Activated T-cell treated with anti-CD3 and anti-CD28 coated beads for 24 hours (primary cell): ENCODE results near the gene KCNN1.

Experiments used
- DNase-seq: peaks from one replicate; pipeline ENCODE4 v3.0.0-alpha.2; 2020; ENCODE audit warnings: low read depth

Gene KCNN1

DNA sequence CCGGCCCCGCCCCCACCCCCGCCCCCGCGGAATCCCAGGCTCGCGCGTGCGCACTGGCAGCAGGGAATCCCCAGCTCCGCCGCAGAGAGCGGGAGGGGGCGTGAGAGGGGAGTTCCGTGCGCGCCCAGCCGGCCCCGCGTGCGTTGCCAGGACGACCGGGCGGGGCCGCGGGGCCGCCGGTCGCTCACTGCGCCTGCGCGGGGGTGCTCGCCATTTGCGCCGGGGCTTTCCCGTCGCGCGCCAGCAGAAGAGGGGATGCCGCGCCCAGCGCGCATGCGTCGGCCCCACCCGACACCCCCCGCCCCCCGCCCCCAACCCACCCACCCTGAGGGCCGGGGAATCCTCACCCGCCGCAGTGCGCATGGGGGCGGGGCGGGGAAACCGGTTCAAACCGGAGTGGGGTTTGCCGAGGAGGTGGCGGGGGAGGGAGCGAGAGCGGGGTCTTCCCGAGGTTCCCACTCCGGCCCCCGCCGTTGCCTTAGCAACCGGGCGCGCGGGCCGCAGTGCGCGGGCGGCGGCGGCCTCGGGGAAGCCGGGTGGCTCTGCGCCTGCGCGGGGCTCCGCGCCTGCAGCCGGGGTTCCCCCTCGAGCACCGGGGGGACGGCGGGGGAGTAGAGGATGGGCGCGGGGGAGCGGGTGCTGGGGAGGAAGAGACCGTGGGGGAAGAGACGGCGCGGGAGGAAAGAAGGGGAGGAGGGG is 18.9 kb upstream of the KCNN1 start:
- DNase-seq = peak; percentile 94

DNA sequence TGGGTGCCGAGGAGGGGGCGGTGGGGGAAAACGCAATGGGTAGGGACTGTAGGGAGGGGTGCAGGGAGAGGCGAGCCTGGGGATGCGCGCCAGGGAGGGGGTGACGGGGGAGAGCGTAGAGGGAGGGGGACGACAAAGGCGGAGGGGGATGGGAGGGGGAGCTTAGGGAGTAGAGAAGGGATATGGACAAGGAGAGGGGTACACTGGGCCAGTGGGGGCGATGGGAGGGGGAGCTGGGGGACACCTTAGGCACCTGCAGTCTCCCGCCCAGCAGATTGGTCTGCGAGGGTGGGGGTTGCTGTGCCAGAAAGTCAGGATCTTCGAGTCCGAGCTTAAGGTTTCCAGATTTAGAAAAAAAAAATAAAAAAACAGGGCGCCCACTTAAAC is 18.4 kb upstream of the KCNN1 start:
- no peak for DNase-seq

DNA sequence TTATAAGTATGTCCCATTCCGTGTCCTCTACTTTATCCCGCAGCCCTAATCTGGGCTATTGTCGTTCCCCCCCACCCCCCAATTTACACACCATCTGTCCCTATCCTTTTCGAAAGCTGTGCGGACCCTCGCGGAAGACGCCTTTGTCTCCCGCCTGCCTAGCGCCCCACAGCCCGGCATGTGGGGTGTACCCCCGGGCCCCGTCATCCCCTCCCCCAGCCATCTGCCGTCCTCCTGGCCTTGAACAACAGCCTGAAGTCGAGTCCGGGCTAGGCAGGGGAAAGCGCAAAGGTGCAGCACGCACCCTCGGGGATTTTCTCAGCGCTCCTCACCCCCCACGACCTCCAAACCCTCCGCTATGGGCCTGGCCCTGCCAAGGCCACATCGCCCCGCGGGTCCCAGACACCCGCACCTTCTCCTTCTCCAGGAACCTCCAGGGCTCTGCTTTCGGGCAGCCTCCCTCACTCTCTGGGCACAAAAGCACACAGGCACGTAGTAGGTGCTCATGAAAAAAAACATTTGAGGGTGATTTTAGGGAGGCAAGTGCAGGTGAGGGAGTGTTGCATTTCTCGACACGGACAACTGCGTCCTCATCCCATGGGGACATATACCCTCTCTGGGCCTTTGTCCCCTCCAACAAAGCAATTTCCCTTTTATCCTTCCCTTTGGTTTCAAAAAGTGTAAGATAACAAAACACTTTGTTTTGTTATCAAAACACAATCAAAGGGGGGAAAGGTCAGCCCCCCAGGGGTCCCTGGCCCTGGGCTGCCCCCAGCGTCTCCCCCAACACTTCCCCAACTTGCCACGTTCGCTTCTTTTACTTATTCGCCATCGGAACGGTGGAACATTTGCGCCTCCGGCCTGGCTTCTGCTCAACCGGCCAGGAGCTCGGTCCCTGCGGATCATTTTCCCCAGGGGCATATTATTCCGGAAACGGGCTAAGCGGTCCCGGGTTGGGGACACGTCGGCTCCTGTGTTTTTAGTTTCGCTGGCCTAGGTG is 17.7 kb upstream of the KCNN1 start:
- no peak for DNase-seq

DNA sequence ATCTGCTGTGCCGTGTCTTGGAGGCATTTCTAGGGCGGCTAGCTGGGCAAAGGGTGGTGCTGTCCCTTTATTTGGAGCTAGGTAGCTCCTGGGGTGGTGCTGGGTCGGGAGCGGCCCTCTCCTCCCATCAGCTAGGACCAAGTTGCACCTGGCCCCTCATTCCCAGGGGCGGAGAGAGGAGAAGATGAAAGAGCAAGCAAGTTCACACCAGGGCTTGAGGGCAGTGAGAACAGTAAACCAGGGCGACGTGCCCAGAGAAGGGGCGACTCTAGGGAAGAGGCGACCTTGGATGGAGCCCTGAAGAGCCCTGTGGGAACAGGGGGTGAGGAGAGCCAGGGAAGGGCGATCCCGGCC is 17.0 kb upstream of the KCNN1 start:
- DNase-seq = no peak

DNA sequence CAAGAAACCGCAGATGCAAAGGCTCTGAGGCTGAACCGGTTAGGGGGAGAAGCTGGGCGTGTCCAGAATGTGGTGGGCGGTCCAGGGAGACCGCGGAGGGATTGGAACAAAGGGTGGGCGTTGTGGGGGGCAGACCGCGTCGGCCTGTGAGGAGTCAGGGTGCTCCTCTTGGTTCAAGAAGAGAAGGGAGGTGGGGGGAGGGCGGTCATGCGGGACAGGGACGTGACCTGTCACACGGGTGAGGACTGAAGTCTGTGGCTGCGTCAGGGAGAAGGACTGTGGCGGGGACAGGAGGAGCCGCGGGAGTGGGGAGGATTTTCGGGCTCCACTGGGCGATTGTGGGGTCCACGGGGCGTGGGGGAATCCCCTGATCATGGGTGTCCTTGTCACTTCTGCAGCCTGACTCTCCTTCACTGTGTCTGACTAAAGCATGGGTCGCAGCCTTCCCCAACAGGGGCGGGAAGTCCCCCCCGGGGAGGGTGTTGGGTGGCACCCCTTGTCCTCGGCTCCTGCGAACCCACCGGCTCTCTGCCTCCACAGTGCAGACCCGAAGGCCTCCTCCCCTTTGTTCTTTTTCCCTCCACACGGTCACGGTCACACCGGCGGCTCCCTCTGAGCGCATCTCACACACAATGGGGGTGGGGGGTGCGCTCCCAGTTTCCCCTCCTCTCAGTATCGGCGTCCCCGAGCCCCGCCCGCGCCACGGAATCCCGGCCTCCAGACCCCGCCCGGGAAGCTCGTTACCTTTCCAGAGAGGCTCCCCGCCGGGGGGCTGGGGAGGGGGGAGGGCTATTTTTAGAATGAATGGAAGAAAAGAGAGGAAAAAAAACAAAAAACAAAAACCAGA is 16.4 kb upstream of the KCNN1 start:
- peak; percentile 17 for DNase-seq

DNA sequence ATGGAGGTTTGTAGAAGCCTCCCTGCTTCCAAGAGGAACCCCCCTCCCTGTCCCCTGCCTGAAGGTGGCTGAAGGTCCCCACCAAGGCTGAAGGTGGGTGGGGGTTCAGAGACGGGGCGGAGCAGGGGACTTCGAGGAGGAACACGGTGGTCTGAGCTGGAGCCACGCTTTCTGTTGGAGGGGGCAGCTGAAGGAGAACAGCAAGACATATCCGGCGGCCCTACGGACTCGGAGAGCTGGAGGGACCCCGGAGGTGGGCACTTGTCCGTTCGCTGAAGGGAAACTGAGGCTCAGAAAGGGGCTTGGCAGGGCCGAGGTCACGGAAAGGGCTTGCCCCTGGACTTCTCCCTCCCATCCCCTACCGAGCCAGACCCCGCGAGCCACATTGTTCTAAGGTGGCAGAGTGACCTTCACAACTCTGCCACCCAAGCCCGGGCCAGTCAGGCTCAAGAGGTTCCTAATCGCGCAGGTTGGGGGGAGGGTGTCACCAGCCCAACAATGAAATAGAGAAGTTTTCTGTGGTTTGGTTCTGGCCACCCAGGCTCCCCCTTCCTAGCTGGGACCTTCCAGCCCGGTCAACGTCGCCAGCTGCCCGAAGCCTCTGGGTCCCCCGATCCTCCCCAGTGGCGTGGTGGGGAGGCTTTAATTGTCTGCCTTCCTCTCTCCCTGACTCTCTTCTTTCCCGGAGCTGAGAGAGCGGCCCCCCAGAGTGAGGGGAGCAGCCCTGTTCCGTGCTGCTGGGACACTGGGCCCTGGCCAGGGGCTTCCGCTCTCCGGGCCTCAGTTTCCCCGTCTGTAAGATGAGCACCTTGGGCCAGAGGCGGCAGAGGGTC is 15.5 kb upstream of the KCNN1 start:
- no peak for DNase-seq

DNA sequence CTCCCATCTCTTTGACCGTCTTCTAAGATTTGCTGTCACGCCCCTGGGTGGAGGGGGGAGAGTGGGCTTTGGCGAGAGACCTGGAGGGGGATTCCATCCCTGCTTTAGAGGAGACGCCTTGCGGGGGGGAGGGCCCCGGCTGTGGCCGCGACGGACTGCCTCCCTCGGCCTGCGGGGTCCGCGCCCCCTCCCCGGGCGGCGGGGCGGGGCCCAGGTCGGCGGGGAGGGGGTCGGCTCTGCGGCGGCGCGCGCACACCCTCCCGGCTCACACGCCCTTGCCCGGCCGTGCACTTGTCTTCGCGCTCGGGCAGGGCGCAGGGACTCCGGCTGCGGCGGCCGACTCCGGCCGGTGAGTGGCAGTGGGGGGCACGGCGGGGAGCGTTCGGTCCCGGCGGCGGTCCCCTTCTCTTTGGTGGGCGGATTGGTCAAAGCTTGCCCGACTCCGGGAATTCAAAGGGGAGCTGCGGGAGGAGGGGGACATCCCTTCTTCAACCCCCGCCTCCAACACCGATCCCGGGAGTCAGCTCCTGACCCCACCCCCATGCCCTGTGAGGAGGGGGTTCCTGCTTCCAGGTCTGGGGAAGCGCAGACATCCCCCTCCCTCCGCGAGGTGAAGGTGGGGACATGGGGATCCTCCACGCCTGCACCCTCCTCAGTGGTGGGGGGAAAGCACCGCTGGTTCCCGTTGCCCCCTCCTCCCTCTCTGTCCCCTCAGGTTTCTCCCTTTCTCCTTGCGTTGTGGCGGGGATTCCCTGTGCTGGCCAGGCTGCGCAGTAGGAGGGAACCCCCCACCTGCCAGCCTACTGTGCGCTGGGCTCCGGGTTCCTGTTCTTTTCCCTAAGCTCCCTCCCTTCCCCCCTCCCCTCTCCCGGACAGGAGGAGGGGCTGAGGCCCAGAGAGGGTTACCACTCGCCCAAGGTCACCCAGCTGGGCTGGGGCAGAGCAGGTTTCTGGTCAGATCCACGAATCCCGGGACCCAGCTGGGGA is 14.6 kb upstream of the KCNN1 start:
- no peak for DNase-seq

DNA sequence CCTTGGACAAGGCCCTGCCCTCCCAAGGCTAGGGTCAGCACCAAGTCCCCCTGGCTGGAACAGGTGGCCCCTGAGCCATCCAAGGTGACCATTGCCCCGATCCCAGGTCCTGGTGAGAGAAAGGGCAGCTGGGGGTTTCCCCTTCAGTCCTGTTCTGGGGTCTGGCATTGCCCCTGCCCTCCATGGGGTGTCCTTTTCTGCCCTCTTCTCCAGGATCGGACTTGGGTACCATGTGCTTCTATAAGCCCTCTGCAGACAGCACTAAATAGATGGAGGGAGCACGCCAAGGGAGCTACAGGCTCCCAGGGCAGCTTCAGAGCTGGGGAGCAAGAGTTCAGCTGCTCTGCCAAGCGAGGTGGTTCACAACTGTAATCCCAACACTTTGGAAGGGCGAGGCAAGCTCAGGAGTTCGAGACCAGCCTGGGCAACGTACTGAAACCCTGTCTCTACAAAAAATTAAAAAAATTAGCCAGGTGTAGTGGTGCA is 13.5 kb upstream of the KCNN1 start:
- no peak for DNase-seq

DNA sequence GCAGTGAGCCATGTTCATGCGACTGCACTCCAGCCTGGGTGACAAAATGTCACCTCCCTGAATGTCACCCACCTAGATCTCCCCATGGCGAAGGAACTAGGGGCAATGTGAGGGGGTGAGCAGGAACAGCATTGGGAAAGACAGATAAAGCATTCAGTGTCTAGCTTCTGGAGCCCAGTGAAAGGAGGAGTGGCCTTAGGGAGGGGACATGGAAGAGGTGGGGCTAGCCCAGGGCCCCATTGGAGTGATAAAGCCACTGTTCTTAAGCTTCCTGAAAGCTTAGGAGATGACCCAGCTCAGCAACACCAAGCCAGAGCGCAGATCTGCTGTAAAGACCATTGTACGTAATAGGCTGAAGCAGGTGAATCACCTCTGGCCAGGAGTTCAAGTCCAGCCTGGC is 13.0 kb upstream of the KCNN1 start:
- DNase-seq = no peak

DNA sequence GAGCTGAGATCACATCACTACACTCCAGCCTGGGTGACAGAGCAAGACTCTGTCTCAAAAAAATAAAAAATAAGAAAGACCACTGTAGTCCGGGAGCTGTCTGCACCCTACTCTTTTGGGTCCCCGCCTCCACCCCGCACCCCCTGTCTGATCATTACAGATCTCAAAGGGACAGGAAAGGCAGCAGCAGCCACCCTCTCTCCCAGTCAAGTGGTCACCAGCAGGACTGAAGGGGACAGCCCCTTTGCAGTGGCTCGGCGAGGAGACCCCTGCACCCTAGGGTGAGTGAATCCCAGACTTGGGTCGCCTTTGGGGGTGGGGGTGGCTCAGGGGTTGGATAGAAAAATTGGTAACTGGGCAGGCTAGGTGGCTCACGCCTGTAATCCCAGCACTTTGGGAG is 12.5 kb upstream of the KCNN1 start:
- no peak for DNase-seq

DNA sequence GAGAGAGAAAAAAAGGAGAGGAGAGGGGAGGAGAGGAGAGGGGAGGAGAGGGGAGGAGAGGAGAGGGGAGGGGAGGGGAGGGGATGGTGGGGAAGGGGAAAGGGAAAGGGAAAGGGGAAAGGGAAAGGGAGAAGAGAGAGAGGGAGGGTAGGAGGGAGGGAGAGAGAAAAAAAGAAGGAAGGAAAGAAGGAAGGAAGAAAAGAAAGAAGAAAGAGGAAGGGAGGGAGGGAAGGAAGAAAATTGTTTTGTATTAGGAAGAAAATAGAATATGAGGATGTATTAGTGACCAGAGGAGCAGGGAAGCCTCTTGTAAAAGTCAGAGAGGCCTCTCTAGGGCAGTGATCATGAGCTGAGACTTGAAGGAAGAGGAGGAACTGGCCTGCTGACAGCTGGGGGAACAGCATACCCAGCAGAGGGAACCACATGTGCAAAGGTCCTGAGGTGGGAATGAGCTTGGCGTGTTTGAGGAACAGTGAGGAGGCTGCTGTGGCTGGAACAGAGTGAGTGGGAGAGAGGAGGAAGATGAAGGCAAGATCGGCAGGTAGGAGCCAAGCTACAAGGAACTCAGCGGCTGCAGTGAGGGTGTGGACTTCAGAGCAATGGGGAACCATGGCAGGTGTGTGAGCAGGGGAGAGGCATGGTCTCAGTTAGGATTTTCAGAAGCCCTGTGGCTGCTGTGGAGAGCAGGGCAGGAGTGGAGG is 9.6 kb upstream of the KCNN1 start:
- DNase-seq = no peak

DNA sequence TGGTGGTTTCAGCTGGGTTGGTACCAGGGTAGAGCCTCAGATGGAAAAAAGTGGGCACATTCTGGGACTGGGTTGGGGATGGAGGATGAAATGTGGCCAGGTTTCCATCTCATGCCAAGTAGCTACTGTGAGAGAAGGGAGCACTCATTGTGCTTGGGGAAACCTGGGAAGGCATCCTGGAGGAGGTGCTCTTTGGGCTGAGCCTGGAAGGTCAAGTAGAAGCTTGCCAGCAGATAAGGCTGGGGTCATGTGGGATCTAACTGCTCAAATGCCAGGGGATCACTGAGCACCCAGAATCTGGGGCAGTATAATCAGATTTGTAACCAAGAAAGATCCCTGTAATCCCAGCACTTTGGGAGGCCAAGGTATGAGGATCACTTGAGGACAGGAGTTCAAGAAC is 9.0 kb upstream of the KCNN1 start:
- DNase-seq = no peak

DNA sequence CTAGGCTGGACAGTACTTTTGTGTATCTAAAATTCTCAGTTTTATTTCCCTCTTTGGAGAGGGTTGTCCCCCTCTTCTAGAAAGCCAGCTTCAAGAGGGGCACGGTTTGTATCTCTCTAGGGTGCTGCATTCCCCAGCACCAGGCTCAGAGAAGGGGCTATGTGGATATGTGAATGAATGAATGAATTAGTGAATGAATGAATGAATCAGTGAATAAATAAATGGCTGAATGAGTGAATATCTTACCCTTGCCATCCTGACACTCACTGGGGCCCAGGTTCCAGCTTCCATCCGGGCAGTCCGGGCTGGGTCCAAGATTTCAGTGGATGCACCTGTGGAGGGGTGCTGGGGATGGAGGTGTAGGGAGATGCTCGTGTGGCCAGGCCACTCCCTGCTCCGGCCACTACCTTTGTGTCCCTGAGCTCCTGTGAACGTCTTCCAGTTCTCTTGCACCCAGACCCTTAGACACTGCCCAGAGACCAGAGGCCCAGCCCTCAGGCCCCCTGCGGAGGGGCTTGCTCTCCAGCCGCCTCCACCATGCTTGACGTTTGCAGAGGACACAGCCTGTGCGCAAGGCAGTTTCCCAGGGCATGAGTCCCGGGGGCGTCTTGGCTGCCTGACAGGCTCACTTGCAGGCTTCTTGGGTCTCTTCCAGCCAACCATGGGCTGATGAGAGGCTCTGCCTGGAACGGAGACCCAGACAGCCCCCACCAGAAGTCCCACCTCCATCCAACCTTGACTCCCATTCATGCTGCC is 2.8 kb upstream of the KCNN1 start:
- no peak for DNase-seq

DNA sequence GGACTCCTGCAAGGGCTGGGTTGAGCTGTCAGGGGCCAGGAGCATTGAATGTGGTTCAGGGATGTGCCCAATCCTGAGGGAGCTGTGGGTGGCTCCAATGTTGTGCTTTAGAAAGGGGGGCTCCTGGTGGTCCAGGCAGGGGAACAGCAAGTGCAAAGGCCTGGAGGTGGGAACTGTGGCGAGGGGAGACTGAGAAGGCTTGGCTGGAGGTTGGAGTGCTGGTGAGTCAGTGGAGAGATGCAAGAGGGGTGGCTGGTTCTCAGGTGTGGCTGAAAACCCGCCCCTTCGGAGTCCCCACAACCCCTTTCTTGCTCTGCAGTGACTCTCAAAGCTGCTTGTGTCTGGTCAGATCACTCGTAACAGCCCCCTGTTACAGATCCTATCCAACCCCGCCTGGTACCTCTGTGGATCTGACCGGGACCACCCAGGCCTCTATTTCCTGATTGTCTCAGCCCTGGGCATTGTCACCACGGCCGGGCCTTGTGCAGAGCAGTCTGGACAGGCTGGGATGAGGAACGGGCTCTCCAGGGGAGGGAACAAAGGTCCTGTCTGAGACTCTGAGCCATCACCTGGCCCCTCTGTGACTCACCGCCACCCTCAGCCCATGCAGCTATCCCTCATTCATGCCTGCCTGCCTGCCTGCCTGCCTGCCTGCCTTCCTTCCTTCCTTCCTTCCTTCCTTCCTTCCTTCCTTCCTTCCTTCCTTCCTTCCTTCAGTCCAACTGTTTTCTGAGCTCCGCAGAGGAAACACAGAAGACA is 1.4 kb upstream of the KCNN1 start:
- no peak for DNase-seq

DNA sequence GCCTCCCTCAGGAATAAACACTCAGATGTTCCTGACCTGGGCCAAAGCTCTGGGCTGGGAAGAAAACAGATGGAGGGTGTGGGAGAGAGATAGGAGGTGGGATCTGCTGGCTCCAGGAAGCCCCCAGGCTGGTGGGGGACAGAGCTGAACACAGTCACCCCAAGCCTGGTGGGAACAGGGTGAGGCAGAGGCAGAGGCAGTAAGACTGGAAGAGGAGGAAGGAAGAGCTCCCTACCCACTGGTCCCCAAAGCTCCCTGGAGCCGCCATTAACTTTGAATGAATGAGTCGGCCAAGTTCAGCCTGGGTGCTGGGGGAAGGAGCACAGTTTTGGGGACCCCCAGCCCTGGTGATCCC is 801 bp upstream of the KCNN1 start:
- DNase-seq = no peak

DNA sequence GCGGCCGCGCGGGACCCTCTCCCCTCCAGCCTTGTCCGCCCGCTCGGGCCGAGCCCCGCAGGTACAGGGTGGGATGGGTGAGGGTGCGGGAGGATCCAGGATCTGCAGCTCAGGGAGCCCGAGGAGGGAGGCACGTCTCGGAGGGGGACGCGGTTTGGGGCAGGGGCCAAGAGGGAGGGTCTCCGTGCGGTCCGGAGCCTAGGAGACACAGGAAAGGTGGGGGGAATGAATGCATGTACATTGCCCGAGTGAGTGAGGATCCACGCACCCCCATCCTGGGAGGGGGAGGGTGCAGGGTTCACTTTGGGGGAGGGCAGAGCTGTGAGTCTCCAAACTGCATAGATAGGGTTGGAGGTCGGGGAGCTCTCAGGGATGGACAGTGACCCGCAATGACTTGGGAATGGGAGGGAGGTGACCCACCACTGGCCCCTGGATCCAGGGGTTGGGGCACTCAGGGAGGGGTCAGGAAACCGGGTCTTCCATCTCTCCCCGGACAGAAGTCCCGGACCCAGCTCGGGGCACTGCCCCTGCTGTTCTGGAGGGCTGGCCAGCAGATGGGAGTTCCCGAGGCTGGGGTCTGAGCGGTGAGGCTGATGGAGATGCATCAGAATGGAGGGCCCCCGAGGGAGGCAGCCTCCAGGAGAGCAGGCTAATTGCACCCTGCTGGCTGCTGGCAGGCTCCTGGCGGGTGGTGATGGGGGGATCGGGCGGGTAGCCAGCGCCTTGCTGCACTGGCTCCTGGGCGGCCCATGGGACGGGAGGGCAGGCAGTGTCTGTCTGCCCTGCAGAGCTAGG is 547 bp downstream of the KCNN1 start:
- no peak for DNase-seq

DNA sequence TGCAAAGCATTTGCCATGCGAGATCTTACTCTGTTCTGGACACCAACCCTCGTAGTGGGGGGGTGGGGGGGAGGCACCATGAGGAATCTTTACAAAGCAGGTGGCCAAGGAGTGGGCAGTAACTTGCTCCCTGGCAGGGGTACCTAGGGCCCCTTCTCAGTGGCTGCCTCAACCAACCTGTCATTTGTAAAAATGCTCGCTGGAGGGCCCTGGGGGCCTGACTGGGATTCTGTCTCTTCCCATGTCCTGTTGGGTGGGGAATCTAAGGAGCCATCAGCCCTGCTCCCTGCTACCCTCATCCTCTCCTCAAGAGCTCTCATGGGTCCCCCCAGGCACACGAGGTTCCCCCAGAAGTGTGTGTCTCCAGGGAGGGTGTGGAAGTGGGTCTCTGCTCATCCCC is 1.5 kb downstream of the KCNN1 start:
- DNase-seq = no peak
